Measurements from ENCODE around the gene ARHGAP10. TPM values are rescaled to one million over a fixed set of nuclear protein-coding genes. Genes with fewer than 3 reads are reported as not detected.
"Not testable (repeated sequence)": the region's sequence is repeated elsewhere in the genome, so short reads cannot be mapped to it uniquely, and the experiment has no call there.

The ARHGAP10 gene
- total RNA-seq, 1 donor from 2014 or later, result 8.3 TPM

DNA sequence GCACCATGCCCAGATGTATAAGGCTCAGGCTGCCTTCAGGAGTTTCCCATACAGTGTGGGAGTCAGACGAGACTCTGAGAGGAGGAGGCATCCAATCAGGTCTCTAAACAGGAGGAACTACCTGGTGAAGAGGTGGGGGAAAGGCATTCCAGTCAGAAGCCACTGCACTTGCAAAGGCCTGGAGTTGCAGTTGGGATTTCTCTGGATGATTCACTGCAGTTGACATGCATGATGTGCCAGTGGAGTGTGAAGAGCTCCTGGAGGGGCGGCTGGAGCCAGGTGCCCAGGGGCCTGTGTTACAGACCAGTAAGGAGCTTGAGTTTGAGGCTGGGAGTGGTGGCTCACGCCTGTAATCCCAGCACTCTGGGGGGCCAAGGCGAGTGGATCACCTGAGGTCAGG, 339.1 kb downstream of the ARHGAP10 start:
- Mint-ChIP-seq H3K27ac (no peak overlapping the region), H3K4me1 (no peaks in the 10 kb centered on the region), H3K27me3 (no peaks in the 10 kb centered on the region), H3K4me3 (no peak overlapping the region), H3K9me3 (peaks cover 14% of the 10 kb centered on the region), H3K36me3 (ENCODE audit: low read depth) (peaks cover 17% of the 10 kb centered on the region)
- intact Hi-C loops (cut with micrococcal nuclease), result no loop called here
- no peak for DNase-seq

DNA sequence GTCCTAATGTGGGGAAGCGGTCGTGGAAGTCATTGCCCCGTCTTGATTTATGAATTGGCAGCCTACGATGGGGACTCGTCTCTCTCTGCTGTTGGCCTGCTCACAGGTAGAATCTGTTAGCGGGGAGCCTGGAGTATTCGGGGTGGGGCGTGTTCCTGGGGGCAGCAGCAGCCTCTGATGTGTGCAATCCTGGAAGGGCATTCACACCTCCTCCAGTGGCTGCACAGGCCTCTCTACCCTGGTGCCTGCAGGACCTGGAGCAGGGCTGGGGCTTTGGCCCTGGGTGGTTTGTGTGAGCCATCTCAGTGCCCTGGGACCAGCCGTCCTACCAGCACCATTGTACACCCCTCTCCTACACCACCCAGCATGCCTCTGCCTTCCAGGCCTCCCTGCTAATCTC, 340.9 kb downstream of the ARHGAP10 start:
- H3K4me3 Mint-ChIP-seq, result no peak overlapping the region
- H3K9me3 Mint-ChIP-seq, result peaks cover 14% of the 10 kb centered on the region
- H3K27me3 Mint-ChIP-seq, result no peaks in the 10 kb centered on the region
- DNase-seq, result no peak
- no peaks in the 10 kb centered on the region for H3K4me1 Mint-ChIP-seq
- peaks cover 17% of the 10 kb centered on the region for H3K36me3 Mint-ChIP-seq (ENCODE audit: low read depth)
- intact Hi-C loops (cut with micrococcal nuclease), result no loop called here
- H3K27ac Mint-ChIP-seq, result no peak overlapping the region

GRCh38 chr4:148073349-148073748, 341.5 kb downstream of the ARHGAP10 start:
- Mint-ChIP-seq H3K4me1 (no peaks in the 10 kb centered on the region), H3K9me3 (peaks cover 19% of the 10 kb centered on the region), H3K36me3 (ENCODE audit: low read depth) (peaks cover 17% of the 10 kb centered on the region), H3K27ac (no peak overlapping the region), H3K27me3 (no peaks in the 10 kb centered on the region), H3K4me3 (no peak overlapping the region)
- no peak for DNase-seq
- intact Hi-C loops (cut with micrococcal nuclease), result no loop called here

DNA sequence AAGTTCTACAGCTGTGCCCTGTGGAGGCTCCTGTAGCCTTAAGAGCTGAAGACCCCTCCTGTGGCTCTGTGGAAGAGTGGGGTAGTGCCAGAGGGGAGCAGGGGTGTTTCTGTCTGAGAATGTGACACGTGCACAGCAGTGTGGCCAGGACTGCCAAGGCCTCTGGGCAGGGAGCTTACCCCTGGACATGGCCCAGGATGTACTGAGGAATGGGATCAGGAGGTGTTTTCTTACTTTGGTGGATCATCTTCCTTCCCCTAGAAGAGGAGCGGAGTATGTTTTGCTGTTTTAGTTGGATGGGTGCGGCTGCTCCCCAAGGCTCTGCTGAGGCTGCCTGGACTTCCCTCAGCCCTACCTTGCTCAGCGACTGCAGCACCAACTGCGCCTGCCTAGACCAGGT, 342.6 kb downstream of the ARHGAP10 start:
- H3K4me3 Mint-ChIP-seq, result no peak overlapping the region
- H3K27me3 Mint-ChIP-seq, result no peaks in the 10 kb centered on the region
- peaks cover 17% of the 10 kb centered on the region for H3K36me3 Mint-ChIP-seq (ENCODE audit: low read depth)
- peaks cover 19% of the 10 kb centered on the region for H3K9me3 Mint-ChIP-seq
- no peak overlapping the region for H3K27ac Mint-ChIP-seq
- DNase-seq, result no peak
- no peaks in the 10 kb centered on the region for H3K4me1 Mint-ChIP-seq
- intact Hi-C loops (cut with micrococcal nuclease), result no loop called here

DNA sequence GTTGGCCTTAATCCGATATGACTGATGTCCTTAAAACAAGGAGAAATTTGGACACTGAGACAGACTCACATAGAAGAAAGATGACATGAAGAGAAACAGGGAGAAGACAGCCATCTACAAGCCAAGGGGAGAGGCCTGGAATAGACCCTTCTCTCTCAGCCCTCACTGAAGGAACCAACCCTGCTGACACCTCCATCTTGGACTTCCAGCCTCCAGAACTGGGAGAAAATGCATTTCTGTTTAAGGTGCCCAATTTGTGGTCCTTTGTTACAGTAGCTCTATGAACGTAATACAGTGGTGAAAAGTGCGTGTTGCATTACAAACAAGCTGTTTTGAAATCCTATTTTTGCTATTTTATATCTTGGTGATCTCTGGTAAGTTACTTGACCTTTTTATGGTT, 343.6 kb downstream of the ARHGAP10 start:
- intact Hi-C loops (cut with micrococcal nuclease), result no loop called here
- Mint-ChIP-seq H3K4me1 (no peaks in the 10 kb centered on the region), H3K9me3 (peaks cover 19% of the 10 kb centered on the region), H3K36me3 (ENCODE audit: low read depth) (peaks cover 18% of the 10 kb centered on the region), H3K27me3 (no peaks in the 10 kb centered on the region), H3K27ac (no peak overlapping the region), H3K4me3 (no peak overlapping the region)
- no peak for DNase-seq

DNA sequence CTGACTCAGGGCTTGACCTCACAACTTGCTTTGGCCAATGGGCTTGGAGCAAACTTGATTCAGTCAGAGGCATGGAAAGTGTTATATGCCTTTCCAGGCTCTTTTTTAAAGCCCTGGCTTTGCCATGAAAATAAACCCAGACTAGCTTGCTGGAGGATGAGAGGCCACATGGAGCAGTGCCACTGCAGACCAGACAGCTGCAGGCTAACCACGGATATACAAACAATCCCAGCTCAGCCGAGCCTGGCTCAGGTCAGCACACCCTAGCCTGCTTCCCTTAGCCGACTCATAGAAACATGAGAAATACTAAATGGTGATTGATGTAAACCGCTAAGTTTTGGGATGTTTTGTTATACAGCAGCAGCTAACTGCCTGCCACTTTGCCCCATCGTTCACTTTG, 345.1 kb downstream of the ARHGAP10 start:
- H3K4me3 Mint-ChIP-seq, result no peak overlapping the region
- intact Hi-C loops (cut with micrococcal nuclease), result no loop called here
- no peaks in the 10 kb centered on the region for H3K27me3 Mint-ChIP-seq
- H3K36me3 Mint-ChIP-seq (ENCODE audit: low read depth), result peaks cover 21% of the 10 kb centered on the region
- H3K9me3 Mint-ChIP-seq, result peaks cover 19% of the 10 kb centered on the region
- DNase-seq, result no peak
- H3K4me1 Mint-ChIP-seq, result no peaks in the 10 kb centered on the region
- H3K27ac Mint-ChIP-seq, result no peak overlapping the region

DNA sequence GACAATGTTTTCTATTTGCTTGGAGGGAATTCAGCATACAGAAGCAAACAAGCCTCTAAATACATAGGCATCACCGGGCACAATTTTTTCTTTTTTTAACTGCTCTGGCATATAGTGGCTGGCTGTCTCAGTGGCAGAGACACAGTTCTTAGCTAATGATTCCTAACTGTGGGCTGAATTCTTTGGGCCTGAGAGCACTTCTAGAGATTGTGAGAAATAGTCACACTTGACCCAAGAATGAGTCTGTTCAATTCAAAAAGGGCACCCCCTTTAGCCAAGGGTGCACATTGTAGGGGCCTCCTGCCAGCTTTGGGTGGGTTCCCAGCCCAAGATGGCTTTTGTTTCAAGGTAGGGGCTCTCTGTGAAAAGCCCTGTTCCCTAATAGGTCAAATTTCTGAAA, 345.7 kb downstream of the ARHGAP10 start:
- H3K27ac Mint-ChIP-seq, result no peak overlapping the region

DNA sequence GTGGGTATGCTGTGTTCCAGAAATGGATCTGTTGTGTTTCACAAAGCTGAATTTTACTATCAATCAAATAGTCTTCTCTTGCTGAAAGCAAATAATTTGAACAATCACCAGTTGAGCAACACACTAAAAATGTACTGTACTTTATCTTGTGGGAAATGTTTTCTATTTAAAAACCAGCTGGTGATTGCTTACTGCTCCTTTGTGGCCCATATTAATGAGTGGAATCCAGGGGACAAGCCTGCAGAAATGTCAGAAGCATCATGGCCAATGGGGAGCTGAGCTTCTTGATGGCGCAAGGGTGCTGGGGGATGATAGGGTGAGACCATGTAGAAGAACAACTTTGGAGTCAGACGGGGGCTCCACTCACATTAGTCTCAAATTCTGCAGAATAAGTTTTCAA, 346.2 kb downstream of the ARHGAP10 start:
- no peaks in the 10 kb centered on the region for H3K4me1 Mint-ChIP-seq
- intact Hi-C loops (cut with micrococcal nuclease), result no loop called here
- H3K27me3 Mint-ChIP-seq, result no peaks in the 10 kb centered on the region
- H3K27ac Mint-ChIP-seq, result no peak overlapping the region
- H3K4me3 Mint-ChIP-seq, result no peak overlapping the region
- no peak for DNase-seq
- H3K9me3 Mint-ChIP-seq, result peaks cover 15% of the 10 kb centered on the region
- peaks cover 17% of the 10 kb centered on the region for H3K36me3 Mint-ChIP-seq (ENCODE audit: low read depth)

More for the DNA sequence above, 345.7 kb downstream of the ARHGAP10 start:
- Mint-ChIP-seq H3K36me3 (ENCODE audit: low read depth) (peaks cover 21% of the 10 kb centered on the region), H3K4me3 (no peak overlapping the region), H3K9me3 (peaks cover 19% of the 10 kb centered on the region), H3K4me1 (no peaks in the 10 kb centered on the region), H3K27me3 (no peaks in the 10 kb centered on the region)
- intact Hi-C loops (cut with micrococcal nuclease), result no loop called here
- DNase-seq, result no peak

DNA sequence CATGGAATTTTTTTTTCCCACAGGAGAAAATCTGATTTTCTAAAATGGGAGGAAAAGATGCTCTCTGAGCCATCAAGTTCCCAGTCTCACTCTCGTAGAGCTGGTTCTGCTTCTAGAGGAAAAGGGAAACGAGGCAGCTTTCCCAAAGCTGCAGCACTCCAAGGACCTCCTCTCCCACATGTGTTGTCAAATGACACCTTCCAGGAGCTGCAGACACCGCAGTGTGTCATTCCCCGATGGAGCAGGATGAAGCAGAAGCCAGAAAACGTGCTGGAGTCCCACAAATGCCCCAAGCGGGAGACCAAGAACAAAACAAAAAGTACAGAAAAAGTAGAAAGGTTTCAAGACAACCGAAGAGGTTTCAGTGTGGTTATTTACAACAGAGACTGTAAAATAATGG, 348.1 kb downstream of the ARHGAP10 start:
- H3K9me3 Mint-ChIP-seq, result peaks cover 19% of the 10 kb centered on the region
- no peak overlapping the region for H3K27ac Mint-ChIP-seq
- H3K4me1 Mint-ChIP-seq, result no peaks in the 10 kb centered on the region
- H3K4me3 Mint-ChIP-seq, result no peak overlapping the region
- intact Hi-C loops (cut with micrococcal nuclease), result no loop called here
- no peaks in the 10 kb centered on the region for H3K27me3 Mint-ChIP-seq
- H3K36me3 Mint-ChIP-seq (ENCODE audit: low read depth), result peaks cover 8% of the 10 kb centered on the region
- DNase-seq, result no peak

GRCh38 chr4:148081267-148081666, 349.4 kb downstream of the ARHGAP10 start:
- H3K27me3 Mint-ChIP-seq, result no peaks in the 10 kb centered on the region
- no peaks in the 10 kb centered on the region for H3K4me1 Mint-ChIP-seq
- intact Hi-C loops (cut with micrococcal nuclease), result no loop called here
- H3K27ac Mint-ChIP-seq, result no peak overlapping the region
- H3K9me3 Mint-ChIP-seq, result peaks cover 26% of the 10 kb centered on the region
- DNase-seq, result no peak
- peaks cover 4% of the 10 kb centered on the region for H3K36me3 Mint-ChIP-seq (ENCODE audit: low read depth)
- H3K4me3 Mint-ChIP-seq, result no peak overlapping the region

- Mint-ChIP-seq H3K27ac (no peak overlapping the region), H3K36me3 (ENCODE audit: low read depth) (peaks cover 4% of the 10 kb centered on the region), H3K9me3 (peaks cover 27% of the 10 kb centered on the region), H3K4me3 (no peak overlapping the region), H3K27me3 (no peaks in the 10 kb centered on the region), H3K4me1 (no peaks in the 10 kb centered on the region)
- DNase-seq, result no peak
- intact Hi-C loops (cut with micrococcal nuclease), result no loop called here
These were observed 349.9 kb downstream of the ARHGAP10 start for GRCh38 chr4:148081745-148082144.

GRCh38 chr4:148083073-148083472, 351.2 kb downstream of the ARHGAP10 start:
- H3K27ac Mint-ChIP-seq; DNase-seq; H3K4me1 Mint-ChIP-seq; H3K36me3 Mint-ChIP-seq (ENCODE audit: low read depth); H3K27me3 Mint-ChIP-seq; intact Hi-C loops (cut with micrococcal nuclease); H3K4me3 Mint-ChIP-seq: not testable (repeated sequence)
- peaks cover 28% of the 10 kb centered on the region for H3K9me3 Mint-ChIP-seq

- Mint-ChIP-seq H3K27me3 (no peaks in the 10 kb centered on the region), H3K4me3 (no peak overlapping the region), H3K9me3 (peaks cover 18% of the 10 kb centered on the region), H3K4me1 (no peaks in the 10 kb centered on the region), H3K27ac (no peak overlapping the region), H3K36me3 (ENCODE audit: low read depth) (no peaks in the 10 kb centered on the region)
- DNase-seq, result no peak
- intact Hi-C loops (cut with micrococcal nuclease), result no loop called here
These were observed 357.7 kb downstream of the ARHGAP10 start for GRCh38 chr4:148089624-148090023.

GRCh38 chr4:148090029-148090428, 358.1 kb downstream of the ARHGAP10 start:
- DNase-seq, result no peak
- no peaks in the 10 kb centered on the region for H3K4me1 Mint-ChIP-seq
- intact Hi-C loops (cut with micrococcal nuclease), result no loop called here
- no peaks in the 10 kb centered on the region for H3K36me3 Mint-ChIP-seq (ENCODE audit: low read depth)
- peaks cover 16% of the 10 kb centered on the region for H3K9me3 Mint-ChIP-seq
- no peaks in the 10 kb centered on the region for H3K27me3 Mint-ChIP-seq
- no peak overlapping the region for H3K4me3 Mint-ChIP-seq
- H3K27ac Mint-ChIP-seq, result no peak overlapping the region
